Gastrocnemius medialis (tissue), 4 donors: ENCODE results near the gene BCL11A. TPM values are rescaled to one million over a fixed set of nuclear protein-coding genes. Genes with fewer than 3 reads are reported as not detected.

Experiments
- ATAC-seq, 2 donors: fragments of 150-250 bp; one replicate each; pipeline ENCODE4 v1.9.1; 2016
- DNase-seq, 2 donors: peaks; one replicate each; pipeline ENCODE4 v3.0.0-alpha.2; 2019
- H3K27ac ChIP-seq, 4 donors: fragments of 200-600 bp; sonication (generic); 1 replicate in 1 of 4; 2 replicates in 3 of 4; pipeline ENCODE4 v1.5.1; 2016 to 2018; ENCODE audit warnings: mild to moderate bottlenecking in 2 of 4, moderate library complexity in 1 of 4
- H3K27me3 ChIP-seq, 3 donors: fragments of 200-600 bp; sonication (generic) in 2 of 3; 1 replicate in 1 of 3; 2 replicates in 2 of 3; pipeline versions ENCODE4 v1.5.1 to v1.6.0; 2016 to 2019; ENCODE audit warnings: mild to moderate bottlenecking in 1 of 3, moderate library complexity in 1 of 3
- H3K36me3 ChIP-seq, 2 donors: fragments of 200-600 bp; sonication (generic) in 1 of 2; one replicate each; pipeline ENCODE4 v1.5.1; 2017 to 2018
- H3K4me1 ChIP-seq, 2 donors: fragments of 200-600 bp; sonication (generic) in 1 of 2; one replicate each; pipeline ENCODE4 v1.5.1; 2016 to 2017; ENCODE audit warnings: mild to moderate bottlenecking in 2 of 2
- H3K4me3 ChIP-seq, 4 donors: fragments of 200-600 bp; sonication (generic) in 3 of 4; 1 replicate in 1 of 4; 2 replicates in 3 of 4; pipeline ENCODE4 v1.5.1; 2016 to 2019; ENCODE audit warnings: mild to moderate bottlenecking in 2 of 4
- H3K9me3 ChIP-seq, 3 donors: fragments of 200-600 bp; sonication (generic) in 2 of 3; 1 replicate in 1 of 3; 2 replicates in 2 of 3; pipeline ENCODE4 v1.5.1; 2016 to 2019
- CTCF ChIP-seq, 5 experiments: fragments of 450-650 bp in 3 of 5; fragments of 200-600 bp in 2 of 5; sonication (generic) in 2 of 5; IDR thresholded peaks in 4 of 5; conservative IDR thresholded peaks in 1 of 5; 1 replicate in 4 of 5; 2 replicates in 1 of 5; pipeline ENCODE4 v1.5.1; 2016 to 2019; ENCODE audit warnings: antibody characterized with exemption in 5 of 5, mild to moderate bottlenecking in 3 of 5, moderate library complexity in 3 of 5
- POLR2A ChIP-seq, 2 donors: fragments of 450-650 bp; IDR thresholded peaks; one replicate each; pipeline ENCODE4 v1.6.1; 2017; ENCODE audit warnings: antibody characterized with exemption in 2 of 2, mild to moderate bottlenecking in 2 of 2, moderate library complexity in 2 of 2
- in situ Hi-C, 4 donors: fragments of 200-750 bp; cut with MboI; loops; one replicate each; pipeline versions ENCODE4 v1.15.0 to v1.8.0; 2017; ENCODE audit warnings: low sequenced_read_pairs in 4 of 4
- intact Hi-C: fragments of 100-400 bp; cut with DNase I; formaldehyde crosslinking; loops from one replicate; pipeline ENCODE4 v1.15.1; 2023; ENCODE audit warnings: low total_unique reads
- total RNA-seq, 4 donors: library from RNA; depleted of rRNA; stranded (reverse); fragments of >200 nt; gene quantifications; one replicate each; pipeline versions ENCODE4 v1.1.0 to v1.2.3, GENCODE V29; 2016

BCL11A gene
- total RNA-seq, 4 donors from 2014 or later = 0.04 to 1.0 (median 0.07) TPM; not detected in 1

- TF ChIP-seq POLR2A (IDR thresholded peaks at IDR 0.05) (no peak), CTCF (IDR thresholded peaks at IDR 0.05 in 4 of 5, conservative IDR thresholded peaks at IDR 0.05 in 1 of 5) (no peak)
- Histone ChIP-seq H3K4me1 (peaks cover 2 to 15% of the 10 kb centered on the region in 2 donors), H3K36me3 (no peaks in the 10 kb centered on the region), H3K27ac (no peak overlapping the region), H3K27me3 (no peaks in the 10 kb centered on the region), H3K9me3 (no peaks in the 10 kb centered on the region), H3K4me3 (no peak overlapping the region)
- in situ Hi-C loops (no loop called here), intact Hi-C loops (no loop called here)
- DNase-seq = no peak
- no peak for ATAC-seq
Observed at GRCh38 chr2:60429681-60430080, 123.8 kb downstream of the BCL11A start.

- Histone ChIP-seq H3K9me3 (no peaks in the 10 kb centered on the region), H3K4me3 (no peak overlapping the region), H3K27me3 (no peaks in the 10 kb centered on the region), H3K4me1 (no peaks in the 10 kb centered on the region), H3K36me3 (no peaks in the 10 kb centered on the region), H3K27ac (no peak overlapping the region)
- intact Hi-C loops (no loop called here), in situ Hi-C loops (no loop called here)
- ATAC-seq (no peak), DNase-seq (no peak)
- TF ChIP-seq POLR2A (IDR thresholded peaks at IDR 0.05) (no peak), CTCF (IDR thresholded peaks at IDR 0.05 in 4 of 5, conservative IDR thresholded peaks at IDR 0.05 in 1 of 5) (no peak)
Observed at GRCh38 chr2:60426880-60427279, 126.6 kb downstream of the BCL11A start.

GRCh38 chr2:60426341-60426740, 127.1 kb downstream of the BCL11A start:
- intact Hi-C loops = no loop called here
- DNase-seq = no peak

GRCh38 chr2:60424233-60424632, 129.2 kb downstream of the BCL11A start:
- no peaks in the 10 kb centered on the region for H3K36me3 ChIP-seq
- H3K27ac ChIP-seq = no peak overlapping the region
- no peaks in the 10 kb centered on the region for H3K27me3 ChIP-seq
- in situ Hi-C loops (no loop called here), intact Hi-C loops (no loop called here)
- ATAC-seq = no peak
- no peak overlapping the region for H3K4me3 ChIP-seq
- TF ChIP-seq CTCF (IDR thresholded peaks at IDR 0.05 in 4 of 5, conservative IDR thresholded peaks at IDR 0.05 in 1 of 5) (no peak), POLR2A (IDR thresholded peaks at IDR 0.05) (no peak)
- DNase-seq = no peak
- H3K9me3 ChIP-seq = no peaks in the 10 kb centered on the region
- no peaks in the 10 kb centered on the region for H3K4me1 ChIP-seq

More at GRCh38 chr2:60426341-60426740, 127.1 kb downstream of the BCL11A start:
- no peak for TF ChIP-seq CTCF (IDR thresholded peaks at IDR 0.05 in 4 of 5, conservative IDR thresholded peaks at IDR 0.05 in 1 of 5)
- TF ChIP-seq POLR2A (IDR thresholded peaks at IDR 0.05) = no peak
- no peaks in the 10 kb centered on the region for H3K4me1 ChIP-seq
- in situ Hi-C loops = no loop called here
- no peaks in the 10 kb centered on the region for H3K9me3 ChIP-seq
- H3K27ac ChIP-seq = no peak overlapping the region
- H3K36me3 ChIP-seq = no peaks in the 10 kb centered on the region
- H3K27me3 ChIP-seq = no peaks in the 10 kb centered on the region
- no peak overlapping the region for H3K4me3 ChIP-seq
- ATAC-seq = no peak

GRCh38 chr2:60423505-60423904, 129.9 kb downstream of the BCL11A start:
- ATAC-seq (no peak), DNase-seq (no peak)
- Histone ChIP-seq H3K27me3 (no peaks in the 10 kb centered on the region), H3K27ac (no peak overlapping the region), H3K36me3 (no peaks in the 10 kb centered on the region), H3K9me3 (no peaks in the 10 kb centered on the region), H3K4me3 (no peak overlapping the region), H3K4me1 (no peaks in the 10 kb centered on the region)
- in situ Hi-C loops = no loop called here
- intact Hi-C loops = no loop called here
- TF ChIP-seq CTCF (IDR thresholded peaks at IDR 0.05 in 4 of 5, conservative IDR thresholded peaks at IDR 0.05 in 1 of 5) = no peak
- no peak for TF ChIP-seq POLR2A (IDR thresholded peaks at IDR 0.05)
